GM20000 (cell line): Measurements from ENCODE around the gene SLTM.

ENCODE experiments used
- DNase-seq: peaks from one replicate; pipeline ENCODE4 v3.0.0; 2012; ENCODE audit warnings: low spot score
- TF ChIP-seq, protein P1 (sequence below): IDR thresholded peaks from 2 replicates; pipeline ENCODE4 v1.5.1; 2012; ENCODE audit warnings: mild to moderate bottlenecking, control low read depth; ENCODE audit errors: extremely low read depth, missing control alignments

The SLTM gene

GRCh38 chr15:58933281-58934113 is at the start of gene SLTM:
SLTM (minus strand) TSS chr15:58933679; CDS start chr15:58933565, 114 bp downstream.
- TF ChIP-seq, protein P1, sequence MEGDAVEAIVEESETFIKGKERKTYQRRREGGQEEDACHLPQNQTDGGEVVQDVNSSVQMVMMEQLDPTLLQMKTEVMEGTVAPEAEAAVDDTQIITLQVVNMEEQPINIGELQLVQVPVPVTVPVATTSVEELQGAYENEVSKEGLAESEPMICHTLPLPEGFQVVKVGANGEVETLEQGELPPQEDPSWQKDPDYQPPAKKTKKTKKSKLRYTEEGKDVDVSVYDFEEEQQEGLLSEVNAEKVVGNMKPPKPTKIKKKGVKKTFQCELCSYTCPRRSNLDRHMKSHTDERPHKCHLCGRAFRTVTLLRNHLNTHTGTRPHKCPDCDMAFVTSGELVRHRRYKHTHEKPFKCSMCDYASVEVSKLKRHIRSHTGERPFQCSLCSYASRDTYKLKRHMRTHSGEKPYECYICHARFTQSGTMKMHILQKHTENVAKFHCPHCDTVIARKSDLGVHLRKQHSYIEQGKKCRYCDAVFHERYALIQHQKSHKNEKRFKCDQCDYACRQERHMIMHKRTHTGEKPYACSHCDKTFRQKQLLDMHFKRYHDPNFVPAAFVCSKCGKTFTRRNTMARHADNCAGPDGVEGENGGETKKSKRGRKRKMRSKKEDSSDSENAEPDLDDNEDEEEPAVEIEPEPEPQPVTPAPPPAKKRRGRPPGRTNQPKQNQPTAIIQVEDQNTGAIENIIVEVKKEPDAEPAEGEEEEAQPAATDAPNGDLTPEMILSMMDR, result no peak
- DNase-seq, result peak; percentile 97

- TF ChIP-seq, protein P1, result no peak
- DNase-seq, result no peak
Observed at GRCh38 chr15:58983261-58983660, 49.8 kb upstream of the SLTM start.

- DNase-seq, result peak; percentile 48
- TF ChIP-seq, protein P1, result no peak
Observed at GRCh38 chr15:58981808-58982475, 48.5 kb upstream of the SLTM start.

- TF ChIP-seq, protein P1, result peak; percentile 8
- no peak for DNase-seq
Observed at GRCh38 chr15:58980351-58980939, 47.0 kb upstream of the SLTM start.

GRCh38 chr15:58977887-58978286 is 44.4 kb upstream of the SLTM start:
- TF ChIP-seq, protein P1, result no peak
- no peak for DNase-seq

DNA sequence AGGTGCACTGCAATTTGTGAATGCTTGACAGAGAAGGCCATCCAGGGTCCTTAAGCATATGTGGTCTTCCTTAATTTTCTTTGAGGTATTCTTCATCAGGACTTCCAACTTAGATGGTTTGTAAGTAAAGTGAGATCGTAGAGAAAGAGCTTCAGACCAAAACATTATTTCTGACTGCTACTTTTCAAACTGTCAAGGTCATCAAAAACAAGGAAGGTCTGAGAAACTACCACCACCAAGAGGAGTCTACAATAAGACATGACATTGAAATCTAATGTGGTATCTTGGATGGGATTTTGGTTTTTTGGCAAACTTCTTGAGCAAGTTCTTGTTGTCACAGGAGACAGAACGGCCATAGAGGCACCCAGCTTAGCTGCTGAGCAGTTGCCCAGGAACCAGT is 34.0 kb upstream of the SLTM start:
- no peak for DNase-seq
- TF ChIP-seq, protein P1, result no peak

DNA sequence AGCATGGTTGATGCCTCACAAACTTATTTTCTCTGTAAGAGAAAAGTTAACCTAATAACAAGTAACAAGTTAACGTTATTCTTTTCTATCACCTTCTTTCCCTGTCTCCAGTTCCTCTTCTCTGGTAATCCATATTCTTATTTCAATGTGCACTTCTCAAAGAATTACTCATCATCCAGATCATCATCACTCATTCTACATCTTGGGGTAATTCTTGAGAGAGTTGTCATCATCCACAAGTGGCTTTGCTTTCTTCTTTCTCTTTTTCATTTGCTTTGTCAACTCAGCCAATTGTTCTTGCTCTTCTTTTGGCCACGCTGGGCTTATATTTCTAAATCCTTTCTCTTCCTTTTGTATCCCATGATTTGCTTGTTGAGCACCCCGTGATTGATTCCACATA is 33.2 kb upstream of the SLTM start:
- no peak for DNase-seq
- TF ChIP-seq, protein P1, result no peak
